Measurements from ENCODE around the gene CCDC54. TPM values are rescaled to one million over a fixed set of nuclear protein-coding genes. Genes with fewer than 3 reads are reported as not detected.
"Not testable (repeated sequence)": the region's sequence is repeated elsewhere in the genome, so short reads cannot be mapped to it uniquely, and the experiment has no call there.

CCDC54 gene
- polyA plus RNA-seq (2013, experiment 1 of 2), result not detected
- polyA plus RNA-seq (2013, experiment 2 of 2), result not detected

DNA sequence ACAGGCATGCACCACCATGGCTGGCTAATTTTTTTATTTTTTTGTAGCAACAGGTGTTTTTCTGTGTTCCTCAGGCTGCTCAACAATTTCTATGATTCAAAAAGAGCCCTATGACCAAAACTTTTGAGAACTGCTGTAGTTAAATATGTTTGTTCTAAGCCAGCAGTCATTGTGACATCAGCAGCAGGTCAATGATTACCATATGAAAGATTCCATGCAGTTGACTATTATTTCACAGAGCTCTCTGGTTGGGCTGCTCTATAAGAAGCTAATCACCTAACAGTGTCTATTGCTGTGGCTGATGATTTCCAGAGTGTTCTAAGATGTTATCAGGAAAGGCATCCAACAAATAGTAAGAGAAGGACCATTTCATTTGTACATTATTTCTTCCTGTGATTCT is at the start of gene CCDC54:
CCDC54 (plus strand) TSS at position 289 of the 400 bp plus-strand sequence. CDS start 149 bp downstream, outside the sequence.
- H4K91ac ChIP-seq (ENCODE audit: low read length), result no peak within 1 kb of the TSS
- no peak within 1 kb of the TSS for H3K14ac ChIP-seq (ENCODE audit: low read length in 2 of 2)
- no peaks in the 10 kb centered on the region for H3K36me3 ChIP-seq (ENCODE audit: control insufficient read depth in 1 of 2, insufficient read depth in 2 of 2, low read depth in 1 of 2, low read length in 2 of 2)
- no peak within 1 kb of the TSS for H3K4me2 ChIP-seq (ENCODE audit: low read length, poor library complexity, severe bottlenecking)
- H3K27me3 ChIP-seq (ENCODE audit: control insufficient read depth in 1 of 2, insufficient read depth in 1 of 2, low read length in 2 of 2), result peaks cover 0 to 7% of the 10 kb centered on the region in 2 experiments
- no peak within 1 kb of the TSS for H2AFZ ChIP-seq (ENCODE audit: low read depth, low read length)
- peaks cover 2% of the 10 kb centered on the region for H3K4me1 ChIP-seq (ENCODE audit: control insufficient read depth, insufficient read depth, low read depth, low read length)
- H2AK5ac ChIP-seq (ENCODE audit: low read length, severe bottlenecking), result no peak within 1 kb of the TSS
- no peak within 1 kb of the TSS for H3K18ac ChIP-seq (ENCODE audit: low read depth in 1 of 2, low read length in 2 of 2)
- H2BK120ac ChIP-seq (ENCODE audit: low read depth, low read length), result no peak within 1 kb of the TSS
- no peaks in the 10 kb centered on the region for H3K79me1 ChIP-seq (replicated peaks; ENCODE audit: low read length, poor library complexity, severe bottlenecking)
- H3K27ac ChIP-seq (ENCODE audit: low read length, poor library complexity, severe bottlenecking), result no peak within 1 kb of the TSS
- H3K9me3 ChIP-seq (ENCODE audit: control insufficient read depth, low read length), result no peaks in the 10 kb centered on the region
- DNase-seq, result no peak
- H3K9ac ChIP-seq (ENCODE audit: low read length), result no peak within 1 kb of the TSS
- no peak within 1 kb of the TSS for H3K4me3 ChIP-seq (ENCODE audit: insufficient read depth in 1 of 2, low read depth in 1 of 2, low read length in 2 of 2)
- H2BK5ac ChIP-seq (ENCODE audit: low read depth, low read length, poor library complexity, severe bottlenecking), result no peak within 1 kb of the TSS
- H2BK12ac ChIP-seq (ENCODE audit: low read length in 2 of 2), result no peak within 1 kb of the TSS
- H3K4ac ChIP-seq (ENCODE audit: low read depth in 1 of 2, low read length in 2 of 2), result no peak within 1 kb of the TSS
- no peak within 1 kb of the TSS for H2BK15ac ChIP-seq (ENCODE audit: low read depth, poor library complexity, severe bottlenecking)
- no peak within 1 kb of the TSS for H3K23ac ChIP-seq (ENCODE audit: low read length in 2 of 2)
- H4K8ac ChIP-seq (ENCODE audit: low read length), result no peak within 1 kb of the TSS

DNA sequence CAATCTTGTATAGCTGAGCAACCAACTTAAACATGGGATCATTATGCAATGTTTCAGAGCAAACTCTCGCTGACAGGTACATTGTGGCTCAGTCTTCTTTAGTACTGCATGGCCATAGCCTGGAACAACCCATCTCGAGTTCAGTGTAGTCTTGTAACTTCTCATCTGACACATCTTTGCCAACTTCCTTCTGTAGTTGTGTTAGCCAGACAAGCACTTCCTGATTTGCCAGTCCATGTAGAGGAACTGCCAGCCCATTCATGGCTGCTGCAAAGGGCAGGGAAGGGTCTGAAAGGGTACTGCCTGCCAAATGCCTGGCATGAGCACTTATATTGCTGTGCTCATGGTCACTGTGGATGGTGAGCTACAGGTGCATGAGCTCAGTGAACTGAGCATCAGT is 49.2 kb upstream of the CCDC54 start:
- no peaks in the 10 kb centered on the region for H3K79me1 ChIP-seq (replicated peaks; ENCODE audit: low read length, poor library complexity, severe bottlenecking)
- no peak overlapping the region for H2BK120ac ChIP-seq (ENCODE audit: low read depth, low read length)
- no peak overlapping the region for H3K4me2 ChIP-seq (ENCODE audit: low read length, poor library complexity, severe bottlenecking)
- no peak for DNase-seq
- H2BK5ac ChIP-seq (ENCODE audit: low read depth, low read length, poor library complexity, severe bottlenecking), result no peak overlapping the region
- no peak overlapping the region for H3K9ac ChIP-seq (ENCODE audit: low read length)
- no peaks in the 10 kb centered on the region for H3K36me3 ChIP-seq (ENCODE audit: control insufficient read depth in 1 of 2, insufficient read depth in 2 of 2, low read depth in 1 of 2, low read length in 2 of 2)
- H3K18ac ChIP-seq (ENCODE audit: low read depth in 1 of 2, low read length in 2 of 2), result no peak overlapping the region
- H3K4me3 ChIP-seq (ENCODE audit: insufficient read depth in 1 of 2, low read depth in 1 of 2, low read length in 2 of 2), result no peak overlapping the region
- H4K8ac ChIP-seq (ENCODE audit: low read length), result no peak overlapping the region
- no peak overlapping the region for H3K27ac ChIP-seq (ENCODE audit: low read length, poor library complexity, severe bottlenecking)
- no peak overlapping the region for H3K23ac ChIP-seq (ENCODE audit: low read length in 2 of 2)
- no peak overlapping the region for H2BK15ac ChIP-seq (ENCODE audit: low read depth, poor library complexity, severe bottlenecking)
- no peak overlapping the region for H3K14ac ChIP-seq (ENCODE audit: low read length in 2 of 2)
- no peak overlapping the region for H4K91ac ChIP-seq (ENCODE audit: low read length)
- no peaks in the 10 kb centered on the region for H3K9me3 ChIP-seq (ENCODE audit: control insufficient read depth, low read length)
- H2BK12ac ChIP-seq (ENCODE audit: low read length in 2 of 2), result no peak overlapping the region
- no peak overlapping the region for H2AFZ ChIP-seq (ENCODE audit: low read depth, low read length)
- no peak overlapping the region for H3K4ac ChIP-seq (ENCODE audit: low read depth in 1 of 2, low read length in 2 of 2)
- 79% methylated on average over 2 of the region's 2 CpGs for WGBS
- no peak overlapping the region for H2AK5ac ChIP-seq (ENCODE audit: low read length, severe bottlenecking)
- no peaks in the 10 kb centered on the region for H3K27me3 ChIP-seq (ENCODE audit: control insufficient read depth in 1 of 2, insufficient read depth in 1 of 2, low read length in 2 of 2)
- H3K4me1 ChIP-seq (ENCODE audit: control insufficient read depth, insufficient read depth, low read depth, low read length), result no peaks in the 10 kb centered on the region

DNA sequence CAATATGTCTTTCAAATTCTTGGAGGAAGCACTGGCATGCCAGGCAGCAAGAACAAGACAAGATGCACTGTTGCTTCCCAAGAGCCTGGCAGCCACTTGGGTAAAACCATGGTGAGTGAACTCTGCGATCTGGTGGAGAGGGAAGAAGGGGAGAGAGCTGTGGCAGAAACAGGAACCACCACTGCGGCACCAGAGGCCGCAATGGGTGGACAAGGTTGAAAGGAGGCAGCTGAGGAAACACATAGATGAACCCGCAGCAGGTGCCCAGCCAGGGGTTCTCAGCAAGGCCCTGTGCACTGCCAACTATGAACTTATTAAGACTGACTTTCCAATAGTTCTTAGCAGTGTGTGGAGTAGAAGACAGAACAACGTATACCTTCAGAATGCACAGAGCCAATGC is 48.2 kb upstream of the CCDC54 start:
- no peak overlapping the region for H3K14ac ChIP-seq (ENCODE audit: low read length in 2 of 2)
- 94% methylated on average over 4 of the region's 5 CpGs for WGBS
- H3K4me2 ChIP-seq (ENCODE audit: low read length, poor library complexity, severe bottlenecking), result no peak overlapping the region
- H2AFZ ChIP-seq (ENCODE audit: low read depth, low read length), result no peak overlapping the region
- no peak overlapping the region for H2BK120ac ChIP-seq (ENCODE audit: low read depth, low read length)
- no peak overlapping the region for H2BK15ac ChIP-seq (ENCODE audit: low read depth, poor library complexity, severe bottlenecking)
- no peak overlapping the region for H3K4ac ChIP-seq (ENCODE audit: low read depth in 1 of 2, low read length in 2 of 2)
- no peak overlapping the region for H3K9ac ChIP-seq (ENCODE audit: low read length)
- H4K8ac ChIP-seq (ENCODE audit: low read length), result no peak overlapping the region
- H3K4me3 ChIP-seq (ENCODE audit: insufficient read depth in 1 of 2, low read depth in 1 of 2, low read length in 2 of 2), result no peak overlapping the region
- H3K27ac ChIP-seq (ENCODE audit: low read length, poor library complexity, severe bottlenecking), result no peak overlapping the region
- DNase-seq, result no peak
- H3K79me1 ChIP-seq (replicated peaks; ENCODE audit: low read length, poor library complexity, severe bottlenecking), result no peaks in the 10 kb centered on the region
- H2BK5ac ChIP-seq (ENCODE audit: low read depth, low read length, poor library complexity, severe bottlenecking), result no peak overlapping the region
- no peak overlapping the region for H3K23ac ChIP-seq (ENCODE audit: low read length in 2 of 2)
- no peak overlapping the region for H3K18ac ChIP-seq (ENCODE audit: low read depth in 1 of 2, low read length in 2 of 2)
- no peaks in the 10 kb centered on the region for H3K9me3 ChIP-seq (ENCODE audit: control insufficient read depth, low read length)
- no peaks in the 10 kb centered on the region for H3K4me1 ChIP-seq (ENCODE audit: control insufficient read depth, insufficient read depth, low read depth, low read length)
- H2AK5ac ChIP-seq (ENCODE audit: low read length, severe bottlenecking), result no peak overlapping the region
- no peak overlapping the region for H4K91ac ChIP-seq (ENCODE audit: low read length)
- no peaks in the 10 kb centered on the region for H3K36me3 ChIP-seq (ENCODE audit: control insufficient read depth in 1 of 2, insufficient read depth in 2 of 2, low read depth in 1 of 2, low read length in 2 of 2)
- no peaks in the 10 kb centered on the region for H3K27me3 ChIP-seq (ENCODE audit: control insufficient read depth in 1 of 2, insufficient read depth in 1 of 2, low read length in 2 of 2)
- no peak overlapping the region for H2BK12ac ChIP-seq (ENCODE audit: low read length in 2 of 2)

DNA sequence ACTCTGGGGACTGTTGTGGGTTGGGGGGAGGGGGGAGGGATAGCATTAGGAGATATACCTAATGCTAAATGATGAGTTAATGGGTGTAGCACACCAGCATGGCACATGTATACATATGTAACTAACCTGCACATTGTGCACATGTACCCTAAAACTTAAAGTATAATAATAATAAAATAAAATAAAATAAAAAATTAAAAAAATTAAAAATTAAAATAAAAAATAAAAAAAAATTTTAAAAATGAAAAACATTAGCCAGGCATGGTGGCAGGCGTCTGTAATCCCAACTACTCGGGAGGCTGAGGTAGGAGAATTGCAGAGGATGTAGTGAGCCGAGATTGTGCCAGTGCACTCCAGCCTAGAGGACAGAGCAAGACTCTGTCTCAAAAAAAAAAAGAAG is 37.5 kb upstream of the CCDC54 start:
- H3K79me1 ChIP-seq (replicated peaks; ENCODE audit: low read length, poor library complexity, severe bottlenecking); DNase-seq; H3K9me3 ChIP-seq (ENCODE audit: control insufficient read depth, low read length); H3K14ac ChIP-seq (ENCODE audit: low read length in 2 of 2); H3K9ac ChIP-seq (ENCODE audit: low read length); H2BK12ac ChIP-seq (ENCODE audit: low read length in 2 of 2); H3K4me2 ChIP-seq (ENCODE audit: low read length, poor library complexity, severe bottlenecking); H3K27me3 ChIP-seq (ENCODE audit: control insufficient read depth in 1 of 2, insufficient read depth in 1 of 2, low read length in 2 of 2); H4K8ac ChIP-seq (ENCODE audit: low read length); H3K4me1 ChIP-seq (ENCODE audit: control insufficient read depth, insufficient read depth, low read depth, low read length); H3K18ac ChIP-seq (ENCODE audit: low read depth in 1 of 2, low read length in 2 of 2); H3K27ac ChIP-seq (ENCODE audit: low read length, poor library complexity, severe bottlenecking); H3K23ac ChIP-seq (ENCODE audit: low read length in 2 of 2); H3K4ac ChIP-seq (ENCODE audit: low read depth in 1 of 2, low read length in 2 of 2); H3K36me3 ChIP-seq (ENCODE audit: control insufficient read depth in 1 of 2, insufficient read depth in 2 of 2, low read depth in 1 of 2, low read length in 2 of 2); H2BK120ac ChIP-seq (ENCODE audit: low read depth, low read length); H2BK15ac ChIP-seq (ENCODE audit: low read depth, poor library complexity, severe bottlenecking); H2AFZ ChIP-seq (ENCODE audit: low read depth, low read length); H2BK5ac ChIP-seq (ENCODE audit: low read depth, low read length, poor library complexity, severe bottlenecking); H3K4me3 ChIP-seq (ENCODE audit: insufficient read depth in 1 of 2, low read depth in 1 of 2, low read length in 2 of 2); H2AK5ac ChIP-seq (ENCODE audit: low read length, severe bottlenecking); H4K91ac ChIP-seq (ENCODE audit: low read length): not testable (repeated sequence)
- 90% methylated on average over 3 of the region's 3 CpGs for WGBS

Data from mesenchymal stem cell (in vitro differentiated cells and primary cell).